DOHH2 (cell line): ENCODE results near the gene CHPT1.
A peak's percentile ranks its signal among the peaks of the same experiment; 100 is the strongest.

Experiments
- H3F3A ChIP-seq: fragments of 200-600 bp; sonication (generic), shearing (Covaris generic); 2 replicates; pipeline ENCODE4 v1.6.0; 2016; ENCODE audit warnings: antibody characterized with exemption, mild to moderate bottlenecking; ENCODE audit not compliant: control insufficient read depth, insufficient read depth
- H3K27ac ChIP-seq: fragments of 200-600 bp; sonication (generic); 2 replicates; pipeline ENCODE4 v1.5.1; 2014; ENCODE audit warnings: low read depth, mild to moderate bottlenecking, low read length, moderate library complexity
- H3K27me3 ChIP-seq: fragments of 200-600 bp; sonication (generic); 2 replicates; pipeline ENCODE4 v1.6.1; 2014; ENCODE audit warnings: mild to moderate bottlenecking, low read length, mixed read lengths; ENCODE audit not compliant: control insufficient read depth
- H3K36me3 ChIP-seq: fragments of 200-600 bp; sonication (generic); 2 replicates; pipeline ENCODE4 v1.6.1; 2014; ENCODE audit warnings: mild to moderate bottlenecking, low read length, moderate library complexity, mixed read lengths; ENCODE audit not compliant: control insufficient read depth
- H3K4me1 ChIP-seq: fragments of 200-600 bp; sonication (generic); 2 replicates; pipeline ENCODE4 v1.6.1; 2014; ENCODE audit warnings: mild to moderate bottlenecking, low read length, mixed read lengths; ENCODE audit not compliant: control insufficient read depth
- H3K4me2 ChIP-seq: fragments of 200-600 bp; sonication (generic); 2 replicates; pipeline ENCODE4 v1.6.0; 2014; ENCODE audit warnings: mild to moderate bottlenecking, low read length, moderate library complexity
- H3K4me3 ChIP-seq: fragments of 200-600 bp; sonication (generic); 2 replicates; pipeline ENCODE4 v1.5.1; 2014; ENCODE audit warnings: mild to moderate bottlenecking, low read length, mixed read lengths
- H3K79me2 ChIP-seq: fragments of 200-600 bp; sonication (generic); 2 replicates; pipeline ENCODE4 v1.6.1; 2014; ENCODE audit warnings: mild to moderate bottlenecking, low read length, mixed read lengths; ENCODE audit not compliant: control insufficient read depth
- H3K9me2 ChIP-seq: fragments of 200-600 bp; sonication (generic); replicated peaks from 2 replicates; pipeline ENCODE4 v1.6.1; 2014; ENCODE audit warnings: mild to moderate bottlenecking, low read length, mixed read lengths; ENCODE audit not compliant: control insufficient read depth
- H3K9me3 ChIP-seq: fragments of 200-600 bp; sonication (generic); 2 replicates; pipeline ENCODE4 v1.6.1; 2014; ENCODE audit warnings: antibody characterized with exemption, low read length, mixed read lengths; ENCODE audit not compliant: control insufficient read depth, insufficient read depth
- H4K20me1 ChIP-seq: fragments of 200-600 bp; sonication (generic); 2 replicates; pipeline ENCODE4 v1.6.0; 2014; ENCODE audit warnings: low read depth, mild to moderate bottlenecking, antibody characterized with exemption, low read length, moderate library complexity; ENCODE audit not compliant: control insufficient read depth, insufficient read depth
- EZH2phosphoT487 ChIP-seq: fragments of 200-600 bp; sonication (generic); IDR thresholded peaks from 2 replicates; pipeline ENCODE4 v1.6.1; 2017; ENCODE audit warnings: borderline replicate concordance, mild to moderate bottlenecking, antibody characterized with exemption, low read length, moderate library complexity, mixed read lengths
- TF ChIP-seq, protein P1 (sequence below): fragments of 200-600 bp; sonication (generic); IDR thresholded peaks from one replicate; pipeline ENCODE4 v1.5.1; 2014; ENCODE audit warnings: antibody characterized with exemption, mild to moderate bottlenecking, low read depth, low read length; ENCODE audit not compliant: poor library complexity, severe bottlenecking

The CHPT1 gene

DNA sequence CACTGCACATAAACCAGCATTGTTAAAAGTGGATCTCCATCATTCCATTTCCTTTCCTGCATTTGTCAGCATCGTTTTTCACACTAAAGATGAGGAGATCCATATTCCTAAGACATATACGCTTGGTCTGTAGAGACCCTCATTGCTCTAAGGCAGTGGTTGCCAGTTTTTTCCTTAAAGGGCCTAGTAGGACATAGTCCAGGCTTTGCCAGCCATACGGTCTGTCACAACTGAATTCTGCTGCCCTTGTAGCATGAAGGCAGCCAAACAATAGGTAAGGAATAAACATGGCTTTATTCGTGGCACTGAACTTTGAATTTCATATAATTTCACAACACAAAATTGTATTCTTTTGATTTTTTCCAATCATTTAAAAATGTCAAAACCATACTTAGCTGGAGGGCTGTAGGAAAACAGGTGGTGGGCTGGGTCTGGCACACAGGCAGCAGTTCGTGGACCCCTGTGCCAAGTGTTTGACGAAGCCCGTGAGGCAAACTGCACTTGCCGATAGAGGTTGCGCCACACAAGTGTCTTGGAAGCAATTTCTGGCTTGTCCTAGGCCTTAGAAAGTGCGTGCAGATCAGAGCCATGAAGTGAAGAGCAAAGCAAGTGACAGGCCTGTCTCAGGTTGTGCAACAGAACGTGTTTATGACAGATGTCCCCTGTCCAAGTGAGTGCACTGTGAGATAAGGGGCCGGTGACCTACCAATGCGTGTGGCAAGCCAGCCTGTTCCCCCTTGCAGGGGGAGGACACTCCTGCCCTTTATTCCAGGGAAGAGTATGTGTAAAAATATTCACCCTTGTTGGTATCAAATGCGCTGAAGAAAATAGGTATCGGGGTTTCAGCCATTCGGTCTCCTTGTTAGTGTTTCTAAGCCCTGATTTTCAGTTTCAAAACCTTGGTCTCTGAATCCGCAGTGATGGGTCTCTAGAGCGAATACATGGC is 916 bp upstream of the CHPT1 start:
- H3K27ac ChIP-seq: no peak overlapping the region
- H3K36me3 ChIP-seq: peaks cover 8% of the 10 kb centered on the region
- peak overlapping the region; percentile 79 for H3K4me2 ChIP-seq
- H3K27me3 ChIP-seq: no peaks in the 10 kb centered on the region
- H3F3A ChIP-seq: no peaks in the 10 kb centered on the region
- peaks cover 46% of the 10 kb centered on the region for H3K4me1 ChIP-seq
- peak overlapping the region; percentile 85 for H3K4me3 ChIP-seq
- peaks cover 37% of the 10 kb centered on the region for H3K79me2 ChIP-seq
- H3K9me2 ChIP-seq: no peaks in the 10 kb centered on the region
- H3K9me3 ChIP-seq: no peaks in the 10 kb centered on the region
- no peaks in the 10 kb centered on the region for H4K20me1 ChIP-seq
- TF ChIP-seq, protein P1, sequence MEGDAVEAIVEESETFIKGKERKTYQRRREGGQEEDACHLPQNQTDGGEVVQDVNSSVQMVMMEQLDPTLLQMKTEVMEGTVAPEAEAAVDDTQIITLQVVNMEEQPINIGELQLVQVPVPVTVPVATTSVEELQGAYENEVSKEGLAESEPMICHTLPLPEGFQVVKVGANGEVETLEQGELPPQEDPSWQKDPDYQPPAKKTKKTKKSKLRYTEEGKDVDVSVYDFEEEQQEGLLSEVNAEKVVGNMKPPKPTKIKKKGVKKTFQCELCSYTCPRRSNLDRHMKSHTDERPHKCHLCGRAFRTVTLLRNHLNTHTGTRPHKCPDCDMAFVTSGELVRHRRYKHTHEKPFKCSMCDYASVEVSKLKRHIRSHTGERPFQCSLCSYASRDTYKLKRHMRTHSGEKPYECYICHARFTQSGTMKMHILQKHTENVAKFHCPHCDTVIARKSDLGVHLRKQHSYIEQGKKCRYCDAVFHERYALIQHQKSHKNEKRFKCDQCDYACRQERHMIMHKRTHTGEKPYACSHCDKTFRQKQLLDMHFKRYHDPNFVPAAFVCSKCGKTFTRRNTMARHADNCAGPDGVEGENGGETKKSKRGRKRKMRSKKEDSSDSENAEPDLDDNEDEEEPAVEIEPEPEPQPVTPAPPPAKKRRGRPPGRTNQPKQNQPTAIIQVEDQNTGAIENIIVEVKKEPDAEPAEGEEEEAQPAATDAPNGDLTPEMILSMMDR: no peak
- TF ChIP-seq EZH2phosphoT487: no peak

DNA sequence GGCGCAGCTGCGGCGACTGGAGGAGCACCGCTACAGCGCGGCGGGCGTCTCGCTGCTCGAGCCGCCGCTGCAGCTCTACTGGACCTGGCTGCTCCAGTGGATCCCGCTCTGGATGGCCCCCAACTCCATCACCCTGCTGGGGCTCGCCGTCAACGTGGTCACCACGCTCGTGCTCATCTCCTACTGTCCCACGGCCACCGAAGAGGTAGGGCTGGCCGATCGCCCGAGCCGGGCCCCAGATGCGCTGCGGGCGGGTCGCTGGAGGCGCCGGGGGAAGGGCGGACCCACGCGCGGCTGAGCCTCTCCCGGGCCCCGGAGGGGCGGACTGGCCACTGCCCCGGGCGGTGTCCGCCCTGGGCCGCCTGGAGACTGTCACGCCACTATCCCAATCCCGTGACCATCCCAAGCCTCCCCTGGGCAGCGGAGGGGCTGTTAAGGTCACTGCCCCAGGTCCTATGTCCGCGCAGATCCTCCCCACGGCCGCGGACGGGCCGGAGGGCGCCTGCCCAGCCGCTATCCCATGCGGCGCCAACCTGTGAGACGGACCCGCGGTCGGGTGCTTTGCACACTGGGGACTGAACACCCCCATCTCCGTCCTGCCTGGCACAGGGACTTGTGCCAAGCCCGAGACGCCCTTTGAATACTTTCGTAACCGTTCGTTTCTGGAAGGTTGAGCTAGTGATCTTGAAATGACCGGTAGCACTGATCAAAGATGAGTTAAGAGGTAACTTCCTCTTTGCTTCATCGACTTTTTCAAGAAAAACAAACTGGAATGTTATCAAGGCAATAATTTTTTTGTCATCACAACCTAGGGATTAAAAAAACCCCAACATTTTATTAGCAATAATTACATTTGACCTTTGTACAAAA is 725 bp downstream of the CHPT1 start:
- H4K20me1 ChIP-seq: no peaks in the 10 kb centered on the region

DNA sequence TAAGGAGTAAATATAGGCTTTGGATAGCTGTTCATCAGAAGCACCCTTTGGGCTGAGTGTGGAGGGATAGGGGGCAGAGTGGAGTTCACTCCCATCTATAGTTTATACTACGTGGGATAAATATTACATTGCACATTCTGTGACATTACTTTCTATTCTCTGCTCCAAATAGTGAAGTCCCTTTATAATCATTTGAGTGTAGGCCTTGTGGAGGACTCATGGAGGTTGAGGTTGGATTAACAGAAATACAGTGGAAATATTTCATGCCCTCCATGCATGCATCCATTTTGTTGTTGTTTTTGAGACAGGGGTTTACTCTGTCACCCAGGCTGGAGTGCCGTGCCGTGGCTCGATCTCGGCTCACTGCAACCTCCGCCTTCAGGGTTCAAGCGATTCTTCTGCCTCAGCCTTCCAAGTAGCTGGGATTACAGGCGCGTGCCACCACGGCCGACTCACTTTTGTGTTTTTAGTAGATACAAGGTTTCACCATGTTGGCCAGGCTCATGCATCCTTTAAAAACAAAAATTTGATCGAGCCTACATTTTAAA is 1.4 kb downstream of the CHPT1 start:
- H4K20me1 ChIP-seq: no peaks in the 10 kb centered on the region
- peak overlapping the region; percentile 85 for H3K4me3 ChIP-seq
- H3K27ac ChIP-seq: no peak overlapping the region
- H3K79me2 ChIP-seq: peaks cover 59% of the 10 kb centered on the region
- H3K36me3 ChIP-seq: peaks cover 11% of the 10 kb centered on the region
- H3K4me2 ChIP-seq: peak overlapping the region; percentile 79
- TF ChIP-seq, protein P1: peak; percentile 56
- TF ChIP-seq EZH2phosphoT487: no peak
- H3K9me2 ChIP-seq: no peaks in the 10 kb centered on the region
- H3K9me3 ChIP-seq: no peaks in the 10 kb centered on the region
- no peaks in the 10 kb centered on the region for H3F3A ChIP-seq
- peaks cover 49% of the 10 kb centered on the region for H3K4me1 ChIP-seq
- no peaks in the 10 kb centered on the region for H3K27me3 ChIP-seq

More for the DNA sequence above, 725 bp downstream of the CHPT1 start:
- H3K9me3 ChIP-seq: no peaks in the 10 kb centered on the region
- H3K27ac ChIP-seq: peak overlapping the region; percentile 1; the same call in 1 of the 2 replicates
- peaks cover 52% of the 10 kb centered on the region for H3K79me2 ChIP-seq
- no peaks in the 10 kb centered on the region for H3K9me2 ChIP-seq
- H3K4me3 ChIP-seq: peak overlapping the region; percentile 85
- peaks cover 11% of the 10 kb centered on the region for H3K36me3 ChIP-seq
- peaks cover 49% of the 10 kb centered on the region for H3K4me1 ChIP-seq
- TF ChIP-seq, protein P1: no peak
- TF ChIP-seq EZH2phosphoT487: no peak
- H3F3A ChIP-seq: no peaks in the 10 kb centered on the region
- H3K27me3 ChIP-seq: no peaks in the 10 kb centered on the region
- peak overlapping the region; percentile 79 for H3K4me2 ChIP-seq
